Neuronal stem cell (in vitro differentiated cells): Measurements from ENCODE around the gene PEX5L.

Experiments used
- DNase-seq: peaks from one replicate; pipeline ENCODE4 v3.0.0-alpha.2; 2013; ENCODE audit warnings: low spot score
- H2AFZ ChIP-seq: one replicate; pipeline ENCODE4 v1.6.1; 2013; ENCODE audit warnings: mild to moderate bottlenecking, low read length, inconsistent platforms
- H2AK5ac ChIP-seq: 2 replicates; pipeline ENCODE4 v1.6.1; 2013; ENCODE audit warnings: low read depth, mild to moderate bottlenecking, inconsistent platforms, low read length, moderate library complexity, mixed read lengths
- H2BK120ac ChIP-seq: 2 replicates; pipeline ENCODE4 v1.6.1; 2013; ENCODE audit warnings: low read depth, mild to moderate bottlenecking, inconsistent platforms, low read length, moderate library complexity, mixed read lengths
- H2BK12ac ChIP-seq: one replicate; pipeline ENCODE4 v1.6.1; 2013; ENCODE audit warnings: low read length, inconsistent platforms
- H2BK15ac ChIP-seq: 2 replicates; pipeline ENCODE4 v1.6.1; 2013; ENCODE audit warnings: mild to moderate bottlenecking, low read length, inconsistent platforms, mixed read lengths
- H2BK5ac ChIP-seq: one replicate; pipeline ENCODE4 v1.6.1; 2013; ENCODE audit warnings: inconsistent platforms, mild to moderate bottlenecking, low read length, moderate library complexity
- H3K14ac ChIP-seq: one replicate; pipeline ENCODE4 v1.6.1; 2013; ENCODE audit warnings: low read length, inconsistent platforms
- H3K18ac ChIP-seq: 2 replicates; pipeline ENCODE4 v1.6.1; 2013; ENCODE audit warnings: low read length, inconsistent platforms
- H3K23ac ChIP-seq: 2 replicates; pipeline ENCODE4 v1.6.1; 2013; ENCODE audit warnings: low read depth, mild to moderate bottlenecking, mixed read lengths, low read length, inconsistent platforms; ENCODE audit not compliant: poor library complexity
- H3K27ac ChIP-seq: replicated peaks from 3 replicates; pipeline ENCODE4 v1.5.1; 2013; ENCODE audit warnings: low read length, inconsistent platforms
- H3K27me3 ChIP-seq, 3 experiments: 2 replicates each; pipeline ENCODE4 v1.6.1; 2013; ENCODE audit warnings: low read length in 3 of 3, mild to moderate bottlenecking in 2 of 3, inconsistent platforms in 1 of 3, low read depth in 1 of 3, mixed read lengths in 1 of 3, moderate library complexity in 1 of 3; ENCODE audit not compliant: control insufficient read depth in 3 of 3, insufficient read depth in 3 of 3
- H3K36me3 ChIP-seq, 2 donors: replicated peaks in 1 of 2; 2 replicates each; pipeline ENCODE4 v1.6.1; 2013; ENCODE audit warnings: low read length in 2 of 2; ENCODE audit not compliant: control insufficient read depth in 2 of 2, insufficient read depth in 2 of 2
- H3K4ac ChIP-seq: 2 replicates; pipeline ENCODE4 v1.6.1; 2013; ENCODE audit warnings: inconsistent platforms, mild to moderate bottlenecking, low read length, moderate library complexity
- H3K4me1 ChIP-seq, 2 donors: 1 replicate in 1 of 2; 2 replicates in 1 of 2; pipeline ENCODE4 v1.6.1; 2013; ENCODE audit warnings: low read length in 2 of 2, low read depth in 1 of 2; ENCODE audit not compliant: control insufficient read depth in 2 of 2, insufficient read depth in 1 of 2
- H3K4me2 ChIP-seq: one replicate; pipeline ENCODE4 v1.6.1; 2013; ENCODE audit warnings: mild to moderate bottlenecking, low read length, inconsistent platforms; ENCODE audit not compliant: insufficient read depth, poor library complexity, severe bottlenecking
- H3K4me3 ChIP-seq, 2 donors: 2 replicates each; pipeline ENCODE4 v1.5.1; 2013; ENCODE audit warnings: low read length in 2 of 2, mild to moderate bottlenecking in 2 of 2, inconsistent platforms in 1 of 2, moderate library complexity in 1 of 2
- H3K79me1 ChIP-seq: one replicate; pipeline ENCODE4 v1.6.1; 2013; ENCODE audit warnings: low read depth, mild to moderate bottlenecking, inconsistent platforms, low read length, moderate library complexity
- H3K9ac ChIP-seq: one replicate; pipeline ENCODE4 v1.6.1; 2013; ENCODE audit warnings: mild to moderate bottlenecking, low read depth, low read length, inconsistent platforms; ENCODE audit not compliant: poor library complexity
- H3K9me3 ChIP-seq, 2 donors: replicated peaks in 1 of 2; 2 replicates each; pipeline versions ENCODE3 to v1.6.1; 2013; ENCODE audit warnings: low read length in 2 of 2, mild to moderate bottlenecking in 2 of 2, inconsistent platforms in 1 of 2, low read depth in 1 of 2, mixed read lengths in 1 of 2, moderate library complexity in 1 of 2; ENCODE audit not compliant: control insufficient read depth in 2 of 2, insufficient read depth in 1 of 2
- H4K8ac ChIP-seq: one replicate; pipeline ENCODE4 v1.6.1; 2013; ENCODE audit warnings: low read depth, mild to moderate bottlenecking, inconsistent platforms, low read length, moderate library complexity
- H4K91ac ChIP-seq: one replicate; pipeline ENCODE4 v1.6.1; 2013; ENCODE audit warnings: low read length, low read depth, mild to moderate bottlenecking, inconsistent platforms; ENCODE audit not compliant: poor library complexity
- WGBS, 2 donors: extraction: QIAGEN DNeasy Blood & Tissue Kit; methylation state at CpG; one replicate each; pipeline ENCODE4 v1.1.7; 2013; ENCODE audit warnings: missing lambda C conversion rate in 2 of 2, mixed read lengths in 1 of 2; ENCODE audit not compliant: insufficient read length in 2 of 2, insufficient replicate concordance in 1 of 2; ENCODE audit errors: extremely low coverage in 2 of 2; 5-methylcytosine and 5-hydroxymethylcytosine counted together

PEX5L gene

GRCh38 chr3:179769411-179770247 lies 267.1 kb downstream of the PEX5L start:
- Histone ChIP-seq H2BK12ac (no peak overlapping the region), H3K27me3 (no peaks in the 10 kb centered on the region), H2BK5ac (no peak overlapping the region), H3K27ac (no peak overlapping the region), H3K4me2 (no peak overlapping the region), H2AK5ac (no peak overlapping the region), H3K4me1 (no peaks in the 10 kb centered on the region), H3K4me3 (no peak overlapping the region), H3K14ac (no peak overlapping the region), H3K4ac (no peak overlapping the region), H3K9ac (no peak overlapping the region), H3K79me1 (no peaks in the 10 kb centered on the region), H3K23ac (no peak overlapping the region), H2BK15ac (no peak overlapping the region), H2AFZ (no peak overlapping the region), H2BK120ac (no peak overlapping the region), H4K8ac (no peak overlapping the region), H3K18ac (no peak overlapping the region), H3K9me3 (peaks cover 2 to 6% of the 10 kb centered on the region in 2 donors), H3K36me3 (peaks cover 15 to 93% of the 10 kb centered on the region in 2 donors), H4K91ac (no peak overlapping the region)
- WGBS, 2 donors, result no CpG with 5 or more reads among the region's 9 CpGs
- DNase-seq, result no peak

- Histone ChIP-seq H3K4me3 (no peak overlapping the region), H3K79me1 (no peaks in the 10 kb centered on the region), H2BK120ac (no peak overlapping the region), H3K4me2 (no peak overlapping the region), H2AFZ (no peak overlapping the region), H3K23ac (no peak overlapping the region), H3K14ac (no peak overlapping the region), H3K4ac (no peak overlapping the region), H3K9me3 (no peaks in the 10 kb centered on the region), H3K27ac (no peak overlapping the region), H3K18ac (no peak overlapping the region), H3K9ac (no peak overlapping the region), H4K91ac (no peak overlapping the region), H4K8ac (no peak overlapping the region), H3K36me3 (peaks cover 11 to 93% of the 10 kb centered on the region in 2 donors), H2AK5ac (no peak overlapping the region), H2BK12ac (no peak overlapping the region), H2BK15ac (no peak overlapping the region), H2BK5ac (no peak overlapping the region), H3K4me1 (no peaks in the 10 kb centered on the region), H3K27me3 (no peaks in the 10 kb centered on the region)
- no CpG with 5 or more reads among the region's 3 CpGs for WGBS, 2 donors
- DNase-seq, result peak; percentile 37
These were observed 268.7 kb downstream of the PEX5L start for GRCh38 chr3:179768080-179768479.

- Histone ChIP-seq H3K9ac (no peak overlapping the region), H2AFZ (no peak overlapping the region), H3K36me3 (peaks cover 14 to 91% of the 10 kb centered on the region in 2 donors), H4K8ac (no peak overlapping the region), H3K14ac (no peak overlapping the region), H2BK15ac (no peak overlapping the region), H3K4ac (no peak overlapping the region), H4K91ac (no peak overlapping the region), H3K18ac (no peak overlapping the region), H3K4me1 (no peaks in the 10 kb centered on the region), H3K4me2 (no peak overlapping the region), H2BK12ac (no peak overlapping the region), H3K9me3 (no peaks in the 10 kb centered on the region), H3K23ac (no peak overlapping the region), H3K4me3 (no peak overlapping the region), H3K27me3 (no peaks in the 10 kb centered on the region), H2BK120ac (no peak overlapping the region), H3K79me1 (no peaks in the 10 kb centered on the region), H2AK5ac (no peak overlapping the region), H2BK5ac (no peak overlapping the region), H3K27ac (no peak overlapping the region)
- DNase-seq, result no peak
- no CpG with 5 or more reads among the region's 4 CpGs for WGBS, 2 donors
These were observed 270.2 kb downstream of the PEX5L start for GRCh38 chr3:179766416-179767133.

GRCh38 chr3:179765396-179765795 lies 271.3 kb downstream of the PEX5L start:
- Histone ChIP-seq H3K27me3 (no peaks in the 10 kb centered on the region), H3K9me3 (no peaks in the 10 kb centered on the region), H3K4me3 (no peak overlapping the region), H3K23ac (no peak overlapping the region), H3K4me2 (no peak overlapping the region), H3K36me3 (peaks cover 18 to 92% of the 10 kb centered on the region in 2 donors), H3K79me1 (no peaks in the 10 kb centered on the region), H2BK15ac (no peak overlapping the region), H2BK5ac (no peak overlapping the region), H3K27ac (no peak overlapping the region), H3K9ac (no peak overlapping the region), H3K4ac (no peak overlapping the region), H2BK12ac (no peak overlapping the region), H3K14ac (no peak overlapping the region), H3K4me1 (no peaks in the 10 kb centered on the region), H3K18ac (no peak overlapping the region), H4K91ac (no peak overlapping the region), H2BK120ac (no peak overlapping the region), H4K8ac (no peak overlapping the region), H2AK5ac (no peak overlapping the region), H2AFZ (no peak overlapping the region)
- WGBS, 2 donors, result no CpG with 5 or more reads among the region's 2 CpGs
- DNase-seq, result no peak
